Mesothelial cell of epicardium (in vitro differentiated cells): ENCODE results near the gene TBC1D8B. TPM values are rescaled to one million over a fixed set of nuclear protein-coding genes. Genes with fewer than 3 reads are reported as not detected.
A peak's percentile ranks its signal among the peaks of the same experiment; 100 is the strongest.
"Not testable (repeated sequence)": the region's sequence is repeated elsewhere in the genome, so short reads cannot be mapped to it uniquely, and the experiment has no call there.

Source experiments
- DNase-seq, 2 experiments: peaks; one replicate each; pipeline ENCODE4 v3.0.0; 2021; ENCODE audit warnings: low spot score in 2 of 2; ENCODE audit not compliant: unreplicated experiment in 2 of 2
- H3K27ac Mint-ChIP-seq: 2 replicates; pipeline ENCODE4 v1.8.0; 2021; ENCODE audit warnings: mixed read lengths
- H3K27me3 Mint-ChIP-seq: 2 replicates; pipeline ENCODE4 v1.8.0; 2021; ENCODE audit warnings: low read depth, mixed read lengths
- H3K36me3 Mint-ChIP-seq: 2 replicates; pipeline ENCODE4 v1.8.0; 2021; ENCODE audit warnings: mixed read lengths
- H3K4me1 Mint-ChIP-seq: 2 replicates; pipeline ENCODE4 v1.8.0; 2021; ENCODE audit warnings: mixed read lengths
- H3K4me3 Mint-ChIP-seq: 2 replicates; pipeline ENCODE4 v1.8.0; 2021; ENCODE audit warnings: mild to moderate bottlenecking, moderate library complexity, mixed read lengths
- H3K9me3 Mint-ChIP-seq: 2 replicates; pipeline ENCODE4 v1.8.0; 2021; ENCODE audit warnings: mixed read lengths
- total RNA-seq: library from RNA; stranded (reverse); gene quantifications from 3 replicates; pipeline ENCODE4 v1.2.1, GENCODE V29; 2021
- TF ChIP-seq, protein P1 (sequence below): fragments of 200-600 bp; sonication (generic); IDR thresholded peaks from one replicate; pipeline ENCODE4 v1.5.0; 2021; ENCODE audit warnings: antibody characterized with exemption; ENCODE audit not compliant: unreplicated experiment

TBC1D8B gene
- total RNA-seq, 1 donor from 2014 or later: 8.7 TPM

DNA sequence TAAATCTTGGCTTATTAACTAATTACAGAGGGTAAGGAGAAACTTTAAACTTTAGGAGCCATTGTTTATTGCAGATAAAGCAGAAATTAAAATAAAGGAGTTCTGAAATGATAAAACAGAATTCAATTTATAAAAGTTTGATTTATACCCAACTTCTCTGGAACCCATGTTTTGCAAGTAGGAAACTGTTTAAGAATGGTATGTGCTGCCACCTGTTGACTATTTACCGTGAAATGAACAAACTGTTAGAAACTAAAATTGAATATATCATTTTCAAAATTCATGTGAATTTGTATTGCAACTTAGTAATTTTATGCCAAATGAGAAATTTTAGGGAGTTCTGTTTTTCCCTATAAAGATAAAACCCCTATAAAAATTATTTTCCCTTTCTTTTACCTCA, 11.0 kb upstream of the TBC1D8B start:
- Mint-ChIP-seq H3K27me3 (no peaks in the 10 kb centered on the region), H3K9me3 (peaks cover 2% of the 10 kb centered on the region), H3K4me3 (no peak overlapping the region), H3K27ac (no peak overlapping the region), H3K4me1 (peaks cover 3% of the 10 kb centered on the region), H3K36me3 (no peaks in the 10 kb centered on the region)
- TF ChIP-seq, protein P1, sequence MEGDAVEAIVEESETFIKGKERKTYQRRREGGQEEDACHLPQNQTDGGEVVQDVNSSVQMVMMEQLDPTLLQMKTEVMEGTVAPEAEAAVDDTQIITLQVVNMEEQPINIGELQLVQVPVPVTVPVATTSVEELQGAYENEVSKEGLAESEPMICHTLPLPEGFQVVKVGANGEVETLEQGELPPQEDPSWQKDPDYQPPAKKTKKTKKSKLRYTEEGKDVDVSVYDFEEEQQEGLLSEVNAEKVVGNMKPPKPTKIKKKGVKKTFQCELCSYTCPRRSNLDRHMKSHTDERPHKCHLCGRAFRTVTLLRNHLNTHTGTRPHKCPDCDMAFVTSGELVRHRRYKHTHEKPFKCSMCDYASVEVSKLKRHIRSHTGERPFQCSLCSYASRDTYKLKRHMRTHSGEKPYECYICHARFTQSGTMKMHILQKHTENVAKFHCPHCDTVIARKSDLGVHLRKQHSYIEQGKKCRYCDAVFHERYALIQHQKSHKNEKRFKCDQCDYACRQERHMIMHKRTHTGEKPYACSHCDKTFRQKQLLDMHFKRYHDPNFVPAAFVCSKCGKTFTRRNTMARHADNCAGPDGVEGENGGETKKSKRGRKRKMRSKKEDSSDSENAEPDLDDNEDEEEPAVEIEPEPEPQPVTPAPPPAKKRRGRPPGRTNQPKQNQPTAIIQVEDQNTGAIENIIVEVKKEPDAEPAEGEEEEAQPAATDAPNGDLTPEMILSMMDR: no peak
- no peak for DNase-seq

DNA sequence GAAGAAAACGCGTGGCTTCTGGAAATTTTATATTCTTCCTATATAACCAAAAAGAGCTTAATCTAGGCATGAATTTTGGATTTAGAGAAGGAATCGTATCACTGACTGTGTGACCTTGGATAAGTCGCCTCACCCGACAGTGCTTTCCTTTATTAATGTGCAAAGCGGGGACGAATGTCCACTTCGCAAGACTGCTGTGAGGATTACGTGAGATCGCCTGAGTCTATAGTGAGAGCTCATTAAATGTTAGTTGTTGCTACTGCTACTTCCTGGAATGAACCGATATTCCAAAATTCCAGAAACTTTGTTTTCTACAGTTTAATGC, 448 bp upstream of the TBC1D8B start:
- no peak for DNase-seq
- Mint-ChIP-seq H3K27ac (no peak overlapping the region), H3K4me3 (peak overlapping the region; percentile 89), H3K4me1 (peaks cover 10% of the 10 kb centered on the region), H3K27me3 (peaks cover 30% of the 10 kb centered on the region), H3K9me3 (peaks cover 8% of the 10 kb centered on the region), H3K36me3 (no peaks in the 10 kb centered on the region)
- TF ChIP-seq, protein P1: no peak

DNA sequence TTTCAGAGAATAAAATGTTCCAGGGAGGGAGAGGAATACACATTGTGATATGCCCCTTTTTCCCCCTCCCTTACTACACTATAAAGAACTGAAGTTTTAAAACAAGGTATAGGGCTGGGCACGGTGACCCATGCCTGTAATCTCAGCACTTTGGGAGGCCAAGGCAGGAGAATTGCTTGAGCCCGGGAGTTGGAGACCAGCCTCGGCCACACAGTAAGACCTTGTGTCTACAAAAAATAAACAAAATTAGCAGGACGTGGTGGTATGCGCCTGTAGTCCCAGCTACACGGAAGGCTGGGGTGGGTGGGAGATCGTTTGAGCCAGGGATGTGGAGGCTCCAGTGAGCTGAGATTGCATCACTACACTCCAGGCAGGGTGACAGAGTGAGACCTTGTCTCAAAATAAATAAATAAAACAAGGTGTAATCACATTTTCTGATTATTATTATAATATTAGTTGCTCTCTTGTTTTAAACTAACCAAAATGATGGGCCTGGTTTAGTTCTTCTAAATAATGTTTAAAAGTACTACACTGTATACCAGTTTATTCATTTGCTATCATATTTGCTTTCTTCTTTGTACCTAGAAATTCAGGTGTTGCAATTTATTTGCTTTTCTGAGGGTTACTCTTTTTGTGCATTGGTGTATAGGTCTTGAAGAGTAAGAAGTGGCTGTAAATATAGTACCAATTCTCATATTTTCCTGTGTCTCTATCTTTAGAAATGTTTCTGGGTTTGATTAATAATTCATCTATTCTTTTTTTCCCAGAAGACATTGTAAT, 8.8 kb downstream of the TBC1D8B start:
- TF ChIP-seq, protein P1: no peak

DNA sequence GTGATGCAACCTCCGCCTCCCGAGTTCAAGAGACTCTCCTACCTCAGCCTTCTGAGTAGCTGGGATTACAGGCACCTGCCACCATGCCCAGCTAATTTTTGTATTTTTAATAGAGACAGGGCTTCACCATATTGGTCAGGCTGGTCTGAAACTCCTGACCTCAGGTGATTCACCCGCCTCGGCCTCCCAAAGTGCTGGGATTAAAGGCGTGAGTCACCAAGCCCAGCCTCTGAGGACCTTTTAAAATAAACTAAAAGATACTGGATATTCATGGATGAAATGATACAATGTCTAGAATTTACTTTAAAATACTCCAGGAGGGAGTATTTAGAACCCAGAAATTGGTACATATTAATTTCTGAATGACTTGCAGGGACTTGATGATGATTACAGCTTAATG, 10.5 kb downstream of the TBC1D8B start:
- not testable (repeated sequence) for H3K27me3 Mint-ChIP-seq, H3K27ac Mint-ChIP-seq, H3K4me1 Mint-ChIP-seq, H3K4me3 Mint-ChIP-seq, DNase-seq, H3K36me3 Mint-ChIP-seq
- peaks cover 13% of the 10 kb centered on the region for H3K9me3 Mint-ChIP-seq

More for the DNA sequence above, 8.8 kb downstream of the TBC1D8B start:
- no peak for DNase-seq
- Mint-ChIP-seq H3K4me3 (no peak overlapping the region), H3K9me3 (peaks cover 11% of the 10 kb centered on the region), H3K27me3 (no peaks in the 10 kb centered on the region), H3K27ac (no peak overlapping the region), H3K4me1 (peaks cover 4% of the 10 kb centered on the region), H3K36me3 (no peaks in the 10 kb centered on the region)

DNA sequence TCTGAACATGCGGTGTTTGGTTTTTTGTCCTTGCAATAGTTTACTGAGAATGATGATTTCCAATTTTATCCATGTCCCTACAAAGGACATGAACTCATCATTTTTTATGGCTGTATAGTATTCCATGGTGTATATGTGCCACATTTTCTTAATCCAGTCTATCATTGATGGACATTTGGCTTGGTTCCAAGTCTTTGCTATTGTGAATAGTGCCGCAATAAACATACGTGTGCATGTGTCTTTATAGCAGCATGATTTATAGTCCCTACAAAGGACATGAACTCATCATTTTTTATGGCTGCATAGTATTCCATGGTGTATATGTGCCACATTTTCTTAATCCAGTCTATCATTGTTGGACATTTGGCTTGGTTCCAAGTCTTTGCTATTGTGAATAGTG, 11.6 kb downstream of the TBC1D8B start:
- H3K4me3 Mint-ChIP-seq, DNase-seq, H3K27me3 Mint-ChIP-seq, H3K27ac Mint-ChIP-seq, H3K36me3 Mint-ChIP-seq, H3K9me3 Mint-ChIP-seq, H3K4me1 Mint-ChIP-seq: not testable (repeated sequence)

DNA sequence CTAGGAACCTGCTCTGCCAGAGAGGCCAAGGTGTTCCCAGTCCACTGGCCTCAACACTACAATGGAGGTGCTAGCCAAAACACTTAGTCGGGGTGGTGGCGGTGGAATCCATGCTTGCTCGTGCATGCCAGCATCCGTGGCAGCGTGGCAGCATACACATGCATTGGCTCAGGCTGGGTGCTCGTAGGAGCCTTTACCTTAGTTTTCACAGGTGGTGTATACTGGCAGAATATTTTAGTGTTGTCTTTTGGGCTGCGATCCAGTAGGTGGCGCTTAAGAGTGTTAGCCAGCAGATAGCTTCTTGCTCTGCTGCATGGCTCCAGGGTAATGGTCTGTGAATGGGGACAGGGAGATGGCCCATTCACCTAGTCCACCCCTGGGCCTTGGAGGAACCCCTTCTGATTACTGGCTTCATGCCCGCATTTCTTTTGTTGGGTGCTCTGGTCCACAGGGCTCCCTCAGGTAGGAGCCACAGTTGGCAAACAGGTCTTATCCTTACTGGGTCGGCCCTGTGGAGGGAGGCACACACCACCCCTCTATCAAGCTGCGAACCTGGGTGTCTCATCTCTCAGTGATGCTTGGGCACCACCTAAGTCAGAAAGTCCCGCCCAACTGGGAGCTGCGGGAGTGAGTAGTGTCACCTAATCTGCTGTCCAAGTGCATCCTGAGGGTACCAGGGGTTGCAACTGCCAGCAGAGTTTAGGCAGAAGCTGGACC, 60.7 kb downstream of the TBC1D8B start:
- H3K27ac Mint-ChIP-seq: no peak overlapping the region
- no peaks in the 10 kb centered on the region for H3K4me1 Mint-ChIP-seq
- H3K9me3 Mint-ChIP-seq: peaks cover 44% of the 10 kb centered on the region
- DNase-seq: no peak
- peaks cover 3% of the 10 kb centered on the region for H3K36me3 Mint-ChIP-seq
- H3K27me3 Mint-ChIP-seq: no peaks in the 10 kb centered on the region
- TF ChIP-seq, protein P1: no peak
- no peak overlapping the region for H3K4me3 Mint-ChIP-seq
